OCI-LY1 (cell line): ENCODE results near the gene MS4A10.

Experiments used
- CTCF ChIP-seq: fragments of 200-600 bp; sonication (generic), shearing (Covaris generic); IDR thresholded peaks from 2 replicates; pipeline ENCODE4 v1.5.1; 2017; ENCODE audit warnings: mild to moderate bottlenecking, antibody characterized with exemption, low read length, moderate library complexity, mixed read lengths
- EZH2 ChIP-seq: fragments of 200-600 bp; sonication (generic), shearing (Covaris generic); IDR thresholded peaks from 2 replicates; pipeline ENCODE4 v1.8.0; 2017; ENCODE audit warnings: borderline replicate concordance, mixed run types, mild to moderate bottlenecking, antibody characterized with exemption, low read length, moderate library complexity, mixed read lengths

- TF ChIP-seq CTCF, result no peak
- TF ChIP-seq EZH2, result no peak
Measured at GRCh38 chr11:60792521-60792920, 7.4 kb downstream of the MS4A10 start.
